ENCODE data around the gene APPL1.

DNA sequence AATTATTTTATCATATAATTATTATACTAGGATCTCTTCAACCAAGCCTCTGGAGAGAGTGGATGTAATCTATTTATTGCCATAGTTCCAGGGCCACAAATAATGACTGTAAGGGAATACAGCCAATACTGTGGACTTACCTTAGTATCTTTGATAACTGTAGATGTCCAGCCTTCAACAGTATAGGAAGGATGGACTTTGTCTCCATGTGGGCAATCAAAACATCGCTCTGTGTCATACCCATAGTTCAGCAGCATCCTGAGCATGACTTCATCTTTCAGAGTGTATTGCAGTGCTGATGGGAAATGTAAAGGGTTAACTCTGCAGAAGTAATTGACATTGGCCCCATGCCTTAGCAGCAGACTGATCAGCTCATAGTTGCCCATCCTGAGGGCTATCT is 50.7 kb downstream of the APPL1 start:
- TF ChIP-seq, protein P1, sequence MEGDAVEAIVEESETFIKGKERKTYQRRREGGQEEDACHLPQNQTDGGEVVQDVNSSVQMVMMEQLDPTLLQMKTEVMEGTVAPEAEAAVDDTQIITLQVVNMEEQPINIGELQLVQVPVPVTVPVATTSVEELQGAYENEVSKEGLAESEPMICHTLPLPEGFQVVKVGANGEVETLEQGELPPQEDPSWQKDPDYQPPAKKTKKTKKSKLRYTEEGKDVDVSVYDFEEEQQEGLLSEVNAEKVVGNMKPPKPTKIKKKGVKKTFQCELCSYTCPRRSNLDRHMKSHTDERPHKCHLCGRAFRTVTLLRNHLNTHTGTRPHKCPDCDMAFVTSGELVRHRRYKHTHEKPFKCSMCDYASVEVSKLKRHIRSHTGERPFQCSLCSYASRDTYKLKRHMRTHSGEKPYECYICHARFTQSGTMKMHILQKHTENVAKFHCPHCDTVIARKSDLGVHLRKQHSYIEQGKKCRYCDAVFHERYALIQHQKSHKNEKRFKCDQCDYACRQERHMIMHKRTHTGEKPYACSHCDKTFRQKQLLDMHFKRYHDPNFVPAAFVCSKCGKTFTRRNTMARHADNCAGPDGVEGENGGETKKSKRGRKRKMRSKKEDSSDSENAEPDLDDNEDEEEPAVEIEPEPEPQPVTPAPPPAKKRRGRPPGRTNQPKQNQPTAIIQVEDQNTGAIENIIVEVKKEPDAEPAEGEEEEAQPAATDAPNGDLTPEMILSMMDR (IDR thresholded peaks at IDR 0.05), result no peak
- TF ChIP-seq POLR2A (IDR thresholded peaks at IDR 0.05), result no peak
